ENCODE results near the gene CHD2. TPM values are rescaled to one million over a fixed set of nuclear protein-coding genes. Genes with fewer than 3 reads are reported as not detected.

The CHD2 gene
- total and polyA plus RNA-seq, 10 of the 15 experiments (the other 5 are each of a cell fraction or from before 2014, with no cell fraction given), result 38.1 to 94.7 (median 63.3) TPM

GRCh38 chr15:93055211-93055610 lies 155.1 kb downstream of the CHD2 start:
- Histone ChIP-seq H3K27me3 (replicated peaks in 1 of 2; ENCODE audit: control insufficient read depth in 2 of 2, insufficient read depth in 2 of 2, low read length in 1 of 2) (no peaks in the 10 kb centered on the region; a peak in 2 of 4 replicates), H3K4me1 (ENCODE audit: control insufficient read depth, insufficient read depth, low read length) (no peaks in the 10 kb centered on the region), H3K9ac (ENCODE audit: control insufficient read depth, insufficient read depth, low read length) (no peak overlapping the region), H3K27ac (ENCODE audit: control insufficient read depth, insufficient read depth) (no peak overlapping the region), H2AFZ (ENCODE audit: control insufficient read depth, low read depth, low read length) (no peak overlapping the region), H4K20me1 (ENCODE audit: control insufficient read depth, insufficient read depth) (no peaks in the 10 kb centered on the region), H3K9me3 (replicated peaks; ENCODE audit: control insufficient read depth, insufficient read depth, low read length) (no peaks in the 10 kb centered on the region), H3K4me3 (no peak overlapping the region), H3K36me3 (ENCODE audit: control insufficient read depth in 2 of 2, insufficient read depth in 2 of 2, low read length in 1 of 2) (no peaks in the 10 kb centered on the region), H3K4me2 (ENCODE audit: control insufficient read depth, insufficient read depth) (no peak overlapping the region), H3K79me2 (ENCODE audit: control insufficient read depth, insufficient read depth, low read length) (no peaks in the 10 kb centered on the region)
- TF ChIP-seq, protein P1, sequence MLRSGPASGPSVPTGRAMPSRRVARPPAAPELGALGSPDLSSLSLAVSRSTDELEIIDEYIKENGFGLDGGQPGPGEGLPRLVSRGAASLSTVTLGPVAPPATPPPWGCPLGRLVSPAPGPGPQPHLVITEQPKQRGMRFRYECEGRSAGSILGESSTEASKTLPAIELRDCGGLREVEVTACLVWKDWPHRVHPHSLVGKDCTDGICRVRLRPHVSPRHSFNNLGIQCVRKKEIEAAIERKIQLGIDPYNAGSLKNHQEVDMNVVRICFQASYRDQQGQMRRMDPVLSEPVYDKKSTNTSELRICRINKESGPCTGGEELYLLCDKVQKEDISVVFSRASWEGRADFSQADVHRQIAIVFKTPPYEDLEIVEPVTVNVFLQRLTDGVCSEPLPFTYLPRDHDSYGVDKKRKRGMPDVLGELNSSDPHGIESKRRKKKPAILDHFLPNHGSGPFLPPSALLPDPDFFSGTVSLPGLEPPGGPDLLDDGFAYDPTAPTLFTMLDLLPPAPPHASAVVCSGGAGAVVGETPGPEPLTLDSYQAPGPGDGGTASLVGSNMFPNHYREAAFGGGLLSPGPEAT (IDR thresholded peaks at IDR 0.05; ENCODE audit: low read depth), result no peak
- TF ChIP-seq SP1 (IDR thresholded peaks at IDR 0.05; ENCODE audit: low read depth, low read length), result no peak
- TF ChIP-seq ZNF592 (IDR thresholded peaks at IDR 0.05), result no peak
- no peak for TF ChIP-seq MTA3 (IDR thresholded peaks at IDR 0.05; ENCODE audit: borderline replicate concordance, low read length)
- no peak for TF ChIP-seq IKZF2 (IDR thresholded peaks at IDR 0.05)
- CTCF ChIA-PET, result interaction anchor here (0.6 kb wide), 1 partner anchor 10 kb away, joined by 3 read pairs; no protein-coding TSS in a partner anchor
- FAIRE-seq (no peak), DNase-seq (ENCODE audit: low read depth, low spot score) (no peak), ATAC-seq (no peak)
- BruUV-seq (replicated peaks), result no TSS peak
- in situ Hi-C loops (cut with MboI) (no loop called here), intact Hi-C loops (cut with micrococcal nuclease; ENCODE audit: unreplicated experiment) (no loop called here)
- 57% methylated on average over 11 of the region's 11 CpGs for WGBS (ENCODE audit: insufficient coverage, insufficient replicate concordance, low lambda C conversion rate, missing lambda C conversion rate)
- SMC1A ChIA-PET (ENCODE audit: uncharacterized antibody, unreplicated experiment), result no interaction called here
- POLR2A ChIA-PET, result no interaction called here
- RAD21 ChIA-PET (ENCODE audit: unreplicated experiment), result no interaction called here

All from GM12878 (cell line).